IPS-20b (cell line): ENCODE data around the gene MRPS5.
"Not testable (repeated sequence)": the region's sequence is repeated elsewhere in the genome, so short reads cannot be mapped to it uniquely, and the experiment has no call there.

Source experiments
- H3K27ac ChIP-seq: one replicate; pipeline ENCODE4 v1.5.1; 2013; ENCODE audit warnings: low read length
- H3K27me3 ChIP-seq: 2 replicates; pipeline ENCODE4 v1.6.1; 2013; ENCODE audit warnings: mild to moderate bottlenecking, low read length, inconsistent platforms; ENCODE audit not compliant: insufficient read depth
- H3K36me3 ChIP-seq: 2 replicates; pipeline ENCODE4 v1.6.1; 2013; ENCODE audit warnings: low read depth, mild to moderate bottlenecking, inconsistent platforms, low read length, moderate library complexity; ENCODE audit not compliant: insufficient read depth
- H3K4me1 ChIP-seq: 2 replicates; pipeline ENCODE4 v1.6.1; 2013; ENCODE audit warnings: mild to moderate bottlenecking, control low read depth, inconsistent platforms, low read length, moderate library complexity; ENCODE audit not compliant: insufficient read depth
- H3K4me3 ChIP-seq: 2 replicates; pipeline ENCODE4 v1.5.1; 2013; ENCODE audit warnings: mild to moderate bottlenecking, low read length, inconsistent platforms
- H3K9ac ChIP-seq: 2 replicates; pipeline ENCODE4 v1.6.1; 2013; ENCODE audit warnings: low read depth, mild to moderate bottlenecking, inconsistent platforms, low read length, moderate library complexity
- H3K9me3 ChIP-seq: 2 replicates; pipeline ENCODE4 v1.6.1; 2013; ENCODE audit warnings: mild to moderate bottlenecking, low read depth, low read length, inconsistent platforms; ENCODE audit not compliant: insufficient read depth

MRPS5 gene

DNA sequence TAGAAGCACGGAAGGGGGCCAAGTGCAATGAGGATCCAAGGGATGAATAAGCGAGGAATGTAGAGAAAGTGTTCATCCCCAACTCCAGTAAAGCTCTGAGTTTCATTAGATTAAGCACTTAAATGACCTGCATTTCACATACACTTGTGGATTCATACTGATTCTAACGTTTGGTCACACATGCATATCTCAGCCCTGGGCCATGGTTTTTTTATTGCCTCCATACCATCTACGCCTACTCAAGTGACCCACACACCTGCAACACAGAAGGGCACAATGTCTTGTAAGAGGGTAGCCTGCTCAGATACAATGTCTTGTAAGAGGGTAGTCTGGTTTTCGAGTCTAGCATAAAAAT, 566 bp upstream of the MRPS5 start:
- H3K4me1 ChIP-seq = no peaks in the 10 kb centered on the region
- H3K4me3 ChIP-seq = peak overlapping the region; percentile 99
- H3K27ac ChIP-seq = peak overlapping the region; percentile 83
- peaks cover 7% of the 10 kb centered on the region; the same call in 1 of the 2 replicates for H3K36me3 ChIP-seq
- no peaks in the 10 kb centered on the region for H3K9me3 ChIP-seq
- no peaks in the 10 kb centered on the region for H3K27me3 ChIP-seq
- peak overlapping the region; percentile 93; the same call in 1 of the 2 replicates for H3K9ac ChIP-seq

DNA sequence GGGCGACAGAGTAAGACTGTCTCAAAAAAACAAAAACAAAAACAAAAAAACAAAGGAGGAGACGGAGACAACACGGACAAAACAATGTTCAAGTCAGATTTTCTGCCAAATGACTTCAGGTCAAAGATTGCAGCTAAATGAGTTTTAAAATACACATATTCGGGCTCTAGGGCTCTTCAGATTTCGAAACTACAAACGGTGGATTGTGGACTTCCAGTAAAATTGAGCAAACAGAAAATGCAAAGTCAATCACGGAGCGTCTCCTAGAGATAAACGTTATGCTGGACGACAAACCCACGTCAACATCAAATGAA, 558 bp downstream of the MRPS5 start:
- peak overlapping the region; percentile 83 for H3K27ac ChIP-seq

DNA sequence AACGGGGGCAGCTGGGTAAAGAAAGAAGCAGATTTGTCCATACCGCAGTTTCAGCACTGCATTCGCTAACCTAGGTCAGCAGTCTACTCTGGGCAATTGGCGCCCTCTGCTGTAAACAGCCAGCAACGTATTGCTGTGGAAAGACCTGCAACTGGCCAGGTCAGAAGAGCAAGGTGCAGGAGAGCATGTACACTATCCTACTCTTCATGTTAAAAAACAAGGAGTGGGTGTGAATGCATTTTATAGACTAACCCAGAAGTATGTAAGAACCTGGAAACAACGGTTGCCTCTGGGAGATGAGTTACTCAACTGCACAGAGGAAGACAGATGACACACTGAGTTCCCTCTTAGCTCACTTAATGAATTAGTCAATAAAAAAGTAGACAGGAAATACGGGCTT, 6.2 kb downstream of the MRPS5 start:
- H3K27ac ChIP-seq = no peak overlapping the region
- H3K4me1 ChIP-seq = no peaks in the 10 kb centered on the region
- no peak overlapping the region for H3K9ac ChIP-seq
- peaks cover 56% of the 10 kb centered on the region for H3K36me3 ChIP-seq
- H3K9me3 ChIP-seq = no peaks in the 10 kb centered on the region
- H3K4me3 ChIP-seq = no peak overlapping the region
- H3K27me3 ChIP-seq = no peaks in the 10 kb centered on the region

More for the DNA sequence above, 558 bp downstream of the MRPS5 start:
- Histone ChIP-seq H3K36me3 (peaks cover 12% of the 10 kb centered on the region; the same call in 1 of the 2 replicates), H3K9ac (peak overlapping the region; percentile 93), H3K27me3 (no peaks in the 10 kb centered on the region), H3K4me3 (peak overlapping the region; percentile 99), H3K9me3 (no peaks in the 10 kb centered on the region), H3K4me1 (no peaks in the 10 kb centered on the region)

DNA sequence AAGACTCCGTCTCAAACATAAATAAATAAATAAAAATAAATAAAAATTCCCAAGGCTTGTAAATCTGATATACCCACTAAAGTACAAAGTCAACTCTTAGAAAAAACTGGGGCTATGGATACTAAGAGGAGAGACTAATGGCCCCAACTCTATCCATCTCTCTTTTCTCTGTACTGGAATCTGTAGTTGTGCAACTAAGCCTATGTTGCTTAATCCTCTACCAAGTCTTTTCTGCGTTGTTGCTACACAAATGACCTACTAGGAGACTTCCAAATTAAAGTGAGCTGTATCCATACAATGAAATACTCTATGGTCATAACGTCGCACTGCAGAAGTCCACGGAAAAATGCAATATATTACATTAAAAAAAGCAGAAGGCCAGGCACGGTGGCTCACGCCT, 8.1 kb downstream of the MRPS5 start:
- Histone ChIP-seq H3K36me3 (peaks cover 74% of the 10 kb centered on the region), H3K27me3 (no peaks in the 10 kb centered on the region), H3K27ac (no peak overlapping the region), H3K9me3 (no peaks in the 10 kb centered on the region), H3K4me3 (no peak overlapping the region), H3K9ac (no peak overlapping the region), H3K4me1 (no peaks in the 10 kb centered on the region)

DNA sequence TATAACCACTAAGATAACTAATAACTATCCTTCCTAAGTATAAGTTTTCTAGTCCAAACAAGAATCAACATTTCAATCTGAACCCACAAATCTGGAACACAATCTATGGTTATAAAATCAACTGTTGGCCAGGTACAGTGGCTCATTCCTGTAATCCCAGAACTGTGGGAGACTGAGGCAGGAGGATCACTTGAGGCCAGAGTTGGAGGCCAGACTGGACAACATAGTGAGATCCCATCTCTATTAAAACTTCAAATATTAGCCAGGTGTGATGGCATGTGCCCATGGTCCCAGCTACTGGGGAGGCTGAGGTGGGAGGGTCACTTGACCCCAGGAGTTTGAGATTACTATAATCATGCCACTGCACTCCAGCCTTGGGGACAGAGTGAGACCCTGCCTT, 11.2 kb downstream of the MRPS5 start:
- Histone ChIP-seq H3K4me3 (no peak overlapping the region), H3K36me3 (peaks cover 93% of the 10 kb centered on the region), H3K4me1 (no peaks in the 10 kb centered on the region), H3K9ac (no peak overlapping the region), H3K27ac (no peak overlapping the region), H3K27me3 (no peaks in the 10 kb centered on the region), H3K9me3 (no peaks in the 10 kb centered on the region)

DNA sequence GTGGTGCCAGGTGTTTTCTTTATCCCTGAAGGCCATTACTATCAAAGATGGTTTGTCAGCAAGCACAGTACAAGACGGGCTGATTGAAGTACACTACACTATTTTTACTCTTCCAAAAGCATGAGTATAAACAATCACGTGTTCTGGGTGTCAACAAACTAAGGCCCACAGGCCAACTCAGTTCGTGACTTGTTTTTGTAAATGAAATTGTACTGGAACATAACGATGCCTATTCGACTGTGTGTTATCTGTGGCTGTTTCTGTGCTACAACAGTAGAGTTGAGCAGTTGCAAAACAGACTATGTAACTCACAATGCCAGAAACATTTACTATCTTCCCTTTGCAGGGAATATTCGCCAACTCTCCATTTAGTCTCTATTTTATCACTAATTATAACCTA, 12.3 kb downstream of the MRPS5 start:
- Histone ChIP-seq H3K9me3 (no peaks in the 10 kb centered on the region), H3K4me3 (no peak overlapping the region), H3K27ac (no peak overlapping the region), H3K9ac (no peak overlapping the region), H3K4me1 (no peaks in the 10 kb centered on the region), H3K27me3 (no peaks in the 10 kb centered on the region), H3K36me3 (peaks cover 96% of the 10 kb centered on the region)

DNA sequence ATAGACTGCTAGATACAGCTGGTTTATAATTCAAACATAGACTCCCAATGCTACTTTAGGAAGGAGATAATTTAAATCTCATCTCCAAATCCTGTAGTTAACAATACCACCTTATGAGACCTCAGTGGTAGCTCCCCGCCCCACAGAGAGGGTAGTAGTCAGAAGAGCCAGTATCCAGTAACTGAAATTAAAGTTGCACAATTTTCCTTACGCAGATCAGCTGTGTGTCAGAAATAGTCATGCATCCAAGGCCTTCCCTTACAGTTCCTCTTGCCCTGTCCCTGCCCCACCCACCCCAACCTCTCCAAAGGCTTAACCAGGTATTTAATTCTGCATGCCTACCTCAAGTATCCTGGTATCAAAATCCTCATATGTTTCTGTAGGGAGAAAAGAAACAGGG, 15.5 kb downstream of the MRPS5 start:
- H3K36me3 ChIP-seq = peaks cover 98% of the 10 kb centered on the region
- H3K9ac ChIP-seq = no peak overlapping the region
- H3K4me1 ChIP-seq = no peaks in the 10 kb centered on the region
- no peaks in the 10 kb centered on the region for H3K27me3 ChIP-seq
- no peak overlapping the region for H3K4me3 ChIP-seq
- H3K27ac ChIP-seq = no peak overlapping the region
- H3K9me3 ChIP-seq = no peaks in the 10 kb centered on the region

DNA sequence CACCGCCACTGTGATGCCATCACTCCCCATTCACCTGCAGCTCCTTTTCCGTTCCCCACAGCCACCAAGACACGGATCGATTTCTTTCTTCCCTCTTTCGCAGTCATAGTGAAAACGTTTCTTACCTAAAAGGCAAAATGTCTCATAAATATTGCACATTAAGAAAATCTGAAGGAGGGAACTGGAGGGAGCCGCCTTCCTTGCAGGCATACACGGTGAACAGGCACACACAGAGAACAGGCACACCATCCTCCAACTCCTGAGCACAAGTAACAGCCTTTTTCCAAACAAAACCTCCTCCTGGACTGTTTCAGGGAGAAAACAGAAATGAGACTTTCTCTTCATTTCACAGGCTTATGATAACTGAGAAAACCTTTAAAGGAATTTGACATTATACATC, 17.0 kb downstream of the MRPS5 start:
- Histone ChIP-seq H3K36me3 (peaks cover 99% of the 10 kb centered on the region), H3K9ac (no peak overlapping the region), H3K27ac (no peak overlapping the region), H3K27me3 (no peaks in the 10 kb centered on the region), H3K4me1 (no peaks in the 10 kb centered on the region), H3K9me3 (no peaks in the 10 kb centered on the region), H3K4me3 (no peak overlapping the region)

DNA sequence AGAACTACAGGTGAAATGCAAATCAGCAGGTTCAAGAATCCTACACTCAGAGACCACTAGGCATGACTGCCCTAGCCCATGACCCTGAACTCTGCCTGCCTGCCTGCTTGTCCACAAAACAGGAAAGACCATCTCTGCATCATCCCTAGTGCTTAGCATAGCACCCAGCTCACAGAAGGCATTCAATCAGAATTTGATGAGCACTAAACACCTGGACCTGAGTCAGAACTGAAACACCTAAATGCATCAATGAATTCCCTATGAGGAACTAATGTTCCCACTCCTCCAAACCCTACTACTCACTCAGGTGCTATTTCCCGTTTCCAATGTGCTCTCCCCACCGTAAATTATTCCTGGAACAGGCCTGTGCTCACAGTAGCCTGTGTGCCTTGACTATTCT, 21.7 kb downstream of the MRPS5 start:
- Histone ChIP-seq H3K4me3 (no peak overlapping the region), H3K27ac (no peak overlapping the region), H3K27me3 (no peaks in the 10 kb centered on the region), H3K4me1 (no peaks in the 10 kb centered on the region), H3K9ac (no peak overlapping the region), H3K36me3 (peaks cover 67% of the 10 kb centered on the region), H3K9me3 (no peaks in the 10 kb centered on the region)

DNA sequence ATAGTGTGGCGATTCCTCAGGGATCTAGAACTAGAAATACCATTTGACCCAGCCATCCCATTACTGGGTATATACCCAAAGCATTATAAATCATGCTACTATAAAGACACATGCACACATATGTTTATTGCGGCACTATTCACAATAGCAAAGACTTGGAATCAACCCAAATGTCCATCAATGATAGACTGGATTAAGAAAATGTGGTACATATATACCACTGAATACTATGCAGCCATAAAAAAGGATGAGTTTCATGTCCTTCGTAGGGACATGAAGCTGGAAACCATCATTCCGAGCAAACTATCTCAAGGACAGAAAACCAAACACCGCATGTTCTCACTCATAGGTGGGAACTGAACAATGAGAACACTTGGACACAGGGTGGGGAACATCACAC, 23.3 kb downstream of the MRPS5 start:
- peaks cover 51% of the 10 kb centered on the region for H3K36me3 ChIP-seq
- not testable (repeated sequence) for H3K9ac ChIP-seq, H3K4me3 ChIP-seq

DNA sequence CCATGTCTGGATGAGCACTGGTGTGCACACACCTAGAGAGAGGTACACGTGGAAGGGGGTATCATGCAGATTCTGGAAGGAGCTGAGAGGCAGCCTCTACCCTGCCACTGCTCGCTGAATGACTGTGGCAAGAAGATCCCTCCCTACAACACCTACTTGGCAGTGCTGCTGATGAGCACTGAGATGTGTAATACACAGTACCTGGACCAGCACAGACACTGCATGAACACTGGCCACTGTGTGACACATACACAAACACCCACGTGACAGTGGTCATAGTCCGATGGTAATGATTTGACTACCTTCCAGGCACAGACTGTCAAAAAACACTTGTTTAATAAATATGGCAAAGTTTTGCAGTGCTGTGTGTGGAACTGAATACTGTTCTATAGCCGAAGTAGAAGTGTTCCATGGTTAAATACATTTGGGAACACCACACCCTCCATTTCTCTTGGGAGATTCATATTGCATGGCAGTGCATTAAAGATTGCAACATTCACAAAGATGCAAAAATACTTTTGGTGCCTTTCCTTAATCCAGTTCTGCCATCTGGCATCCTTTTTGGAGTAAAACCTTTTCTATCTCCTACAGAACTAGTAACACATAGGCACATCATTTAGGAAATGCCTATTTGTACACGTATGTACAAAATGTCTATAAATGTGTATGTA, 29.6 kb downstream of the MRPS5 start:
- no peak overlapping the region for H3K27ac ChIP-seq
- no peaks in the 10 kb centered on the region; the same call in 1 of the 2 replicates for H3K9me3 ChIP-seq
- no peaks in the 10 kb centered on the region for H3K27me3 ChIP-seq
- no peaks in the 10 kb centered on the region for H3K4me1 ChIP-seq
- H3K36me3 ChIP-seq = peaks cover 54% of the 10 kb centered on the region
- no peak overlapping the region for H3K9ac ChIP-seq
- no peak overlapping the region for H3K4me3 ChIP-seq

More for the DNA sequence above, 23.3 kb downstream of the MRPS5 start:
- not testable (repeated sequence) for H3K27ac ChIP-seq, H3K27me3 ChIP-seq, H3K9me3 ChIP-seq, H3K4me1 ChIP-seq

DNA sequence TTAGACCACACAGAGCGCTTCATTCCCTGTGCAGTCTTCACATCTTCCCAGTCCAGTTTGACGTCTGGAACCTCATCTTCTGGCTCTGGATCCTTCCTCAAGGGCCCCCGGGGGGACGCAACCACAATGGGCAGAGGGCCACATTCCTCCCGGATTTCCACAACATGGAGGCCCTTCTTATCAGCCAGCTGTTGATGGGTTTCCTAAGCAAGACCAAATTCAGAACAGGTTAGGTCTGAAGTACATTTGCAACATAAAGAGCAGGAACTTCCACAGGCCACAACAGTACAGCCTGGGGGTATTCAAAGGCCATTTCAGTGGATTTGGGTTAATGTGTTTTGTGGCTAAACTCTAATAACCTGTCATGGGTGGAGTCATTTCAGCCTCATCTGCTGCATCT, 34.2 kb downstream of the MRPS5 start:
- Histone ChIP-seq H3K27ac (no peak overlapping the region), H3K4me1 (no peaks in the 10 kb centered on the region), H3K9me3 (no peaks in the 10 kb centered on the region), H3K36me3 (peaks cover 68% of the 10 kb centered on the region), H3K9ac (no peak overlapping the region), H3K4me3 (no peak overlapping the region), H3K27me3 (no peaks in the 10 kb centered on the region)
